ENCODE results near the gene XAGE5.
"Not testable (repeated sequence)": the region's sequence is repeated elsewhere in the genome, so short reads cannot be mapped to it uniquely, and the experiment has no call there.

GRCh38 chrX:52843619-52844018 lies 32.5 kb downstream of the XAGE5 start:
- TF ChIP-seq ZNF565 (CRISPR knock-in tag; conservative IDR thresholded peaks at IDR 0.05; ENCODE audit: low read depth); ZFP3 (CRISPR knock-in tag; IDR thresholded peaks at IDR 0.05); ARNTL (CRISPR knock-in tag; IDR thresholded peaks at IDR 0.05; ENCODE audit: borderline replicate concordance, low read depth); RARB (CRISPR knock-in tag; IDR thresholded peaks at IDR 0.05); ZFP30 (CRISPR knock-in tag; IDR thresholded peaks at IDR 0.05); PATZ1 (CRISPR knock-in tag; IDR thresholded peaks at IDR 0.05; ENCODE audit: borderline replicate concordance); PPARA (CRISPR knock-in tag; IDR thresholded peaks at IDR 0.05; ENCODE audit: borderline replicate concordance); TOX (CRISPR knock-in tag; IDR thresholded peaks at IDR 0.05; ENCODE audit: borderline replicate concordance): not testable (repeated sequence)

All from SK-N-SH treated with all-trans-retinoic acid at 6 μM for 48 hours (cell line).